ENCODE data around the gene EIF4B.
A peak's percentile ranks its signal among the peaks of the same experiment; 100 is the strongest.

The EIF4B gene

GRCh38 chr12:53064613-53065436 lies 58.6 kb downstream of the EIF4B start:
- no peak for TF ChIP-seq CTCF (conservative IDR thresholded peaks at IDR 0.05; ENCODE audit: low read length)
- no peak for DNase-seq (ENCODE audit: low read depth)
- H3K4me3 ChIP-seq (ENCODE audit: low read length) = no peak overlapping the region

GRCh38 chr12:53065470-53065869 lies 59.2 kb downstream of the EIF4B start:
- no peak overlapping the region for H3K4me3 ChIP-seq (ENCODE audit: low read length)
- no peak for DNase-seq (ENCODE audit: low read depth)
- no peak for TF ChIP-seq CTCF (conservative IDR thresholded peaks at IDR 0.05; ENCODE audit: low read length)

GRCh38 chr12:53065975-53066931 lies 60.0 kb downstream of the EIF4B start:
- TF ChIP-seq CTCF (conservative IDR thresholded peaks at IDR 0.05; ENCODE audit: low read length) = peak; percentile 81
- peak; percentile 82 for DNase-seq (ENCODE audit: low read depth)
- no peak overlapping the region for H3K4me3 ChIP-seq (ENCODE audit: low read length)

- no peak for DNase-seq (ENCODE audit: low read depth)
- TF ChIP-seq CTCF (conservative IDR thresholded peaks at IDR 0.05; ENCODE audit: low read length) = no peak
- no peak overlapping the region for H3K4me3 ChIP-seq (ENCODE audit: low read length)
These were observed 61.1 kb downstream of the EIF4B start for GRCh38 chr12:53067074-53067992.

- no peak overlapping the region for H3K4me3 ChIP-seq (ENCODE audit: low read length)
- no peak for DNase-seq (ENCODE audit: low read depth)
- TF ChIP-seq CTCF (conservative IDR thresholded peaks at IDR 0.05; ENCODE audit: low read length) = no peak
These were observed 61.9 kb downstream of the EIF4B start for GRCh38 chr12:53067993-53068770.
